HUES6 (cell line): ENCODE results near the gene E4F1.

Source experiments
- H3K27ac ChIP-seq: 2 replicates; pipeline ENCODE4 v1.7.0; 2013; ENCODE audit warnings: low read depth, mild to moderate bottlenecking, low read length, inconsistent platforms
- H3K27me3 ChIP-seq: 2 replicates; pipeline ENCODE4 v1.6.1; 2013; ENCODE audit warnings: low read length; ENCODE audit not compliant: control insufficient read depth, insufficient read depth
- H3K36me3 ChIP-seq: 2 replicates; pipeline ENCODE4 v1.6.1; 2013; ENCODE audit warnings: low read length; ENCODE audit not compliant: control insufficient read depth, insufficient read depth
- H3K4me1 ChIP-seq: 2 replicates; pipeline ENCODE4 v1.6.1; 2013; ENCODE audit warnings: low read length; ENCODE audit not compliant: control insufficient read depth, insufficient read depth
- H3K4me3 ChIP-seq: 2 replicates; pipeline ENCODE4 v1.5.1; 2013; ENCODE audit warnings: low read depth, low read length
- H3K9ac ChIP-seq: one replicate; pipeline ENCODE4 v1.6.1; 2013; ENCODE audit warnings: mild to moderate bottlenecking, low read length
- H3K9me3 ChIP-seq: 2 replicates; pipeline ENCODE4 v1.6.1; 2013; ENCODE audit warnings: low read depth, low read length; ENCODE audit not compliant: control insufficient read depth, insufficient read depth

E4F1 gene

GRCh38 chr16:2280461-2280860 lies 57.1 kb downstream of the E4F1 start:
- Histone ChIP-seq H3K9ac (no peak overlapping the region), H3K36me3 (no peaks in the 10 kb centered on the region), H3K4me1 (no peaks in the 10 kb centered on the region), H3K27ac (no peak overlapping the region), H3K4me3 (no peak overlapping the region), H3K27me3 (no peaks in the 10 kb centered on the region), H3K9me3 (no peaks in the 10 kb centered on the region)

GRCh38 chr16:2280981-2281542 lies 57.7 kb downstream of the E4F1 start:
- no peak overlapping the region for H3K27ac ChIP-seq
- no peak overlapping the region for H3K9ac ChIP-seq
- H3K4me1 ChIP-seq: no peaks in the 10 kb centered on the region
- H3K4me3 ChIP-seq: no peak overlapping the region
- H3K9me3 ChIP-seq: no peaks in the 10 kb centered on the region
- no peaks in the 10 kb centered on the region for H3K36me3 ChIP-seq
- H3K27me3 ChIP-seq: no peaks in the 10 kb centered on the region

GRCh38 chr16:2282262-2282661 lies 58.9 kb downstream of the E4F1 start:
- Histone ChIP-seq H3K4me1 (no peaks in the 10 kb centered on the region), H3K27ac (no peak overlapping the region), H3K9ac (no peak overlapping the region), H3K36me3 (no peaks in the 10 kb centered on the region), H3K9me3 (no peaks in the 10 kb centered on the region), H3K27me3 (no peaks in the 10 kb centered on the region), H3K4me3 (no peak overlapping the region)

- H3K4me3 ChIP-seq: no peak overlapping the region
- H3K9me3 ChIP-seq: no peaks in the 10 kb centered on the region
- no peak overlapping the region for H3K27ac ChIP-seq
- H3K4me1 ChIP-seq: no peaks in the 10 kb centered on the region
- H3K27me3 ChIP-seq: no peaks in the 10 kb centered on the region
- no peak overlapping the region for H3K9ac ChIP-seq
- H3K36me3 ChIP-seq: no peaks in the 10 kb centered on the region
These were observed 59.6 kb downstream of the E4F1 start for GRCh38 chr16:2282866-2283555.

GRCh38 chr16:2284001-2284770 lies 60.8 kb downstream of the E4F1 start:
- H3K27me3 ChIP-seq: no peaks in the 10 kb centered on the region
- no peak overlapping the region for H3K27ac ChIP-seq
- no peaks in the 10 kb centered on the region for H3K36me3 ChIP-seq
- no peak overlapping the region for H3K9ac ChIP-seq
- H3K9me3 ChIP-seq: no peaks in the 10 kb centered on the region
- no peak overlapping the region for H3K4me3 ChIP-seq
- no peaks in the 10 kb centered on the region for H3K4me1 ChIP-seq

GRCh38 chr16:2284797-2285576 lies 61.6 kb downstream of the E4F1 start:
- H3K27me3 ChIP-seq: no peaks in the 10 kb centered on the region
- no peaks in the 10 kb centered on the region for H3K36me3 ChIP-seq
- no peak overlapping the region for H3K27ac ChIP-seq
- no peaks in the 10 kb centered on the region for H3K4me1 ChIP-seq
- no peak overlapping the region for H3K9ac ChIP-seq
- H3K9me3 ChIP-seq: no peaks in the 10 kb centered on the region
- no peak overlapping the region for H3K4me3 ChIP-seq
